Measurements from ENCODE around the gene IGFBP4.
"Not testable (repeated sequence)": the region's sequence is repeated elsewhere in the genome, so short reads cannot be mapped to it uniquely, and the experiment has no call there.

IGFBP4 gene

DNA sequence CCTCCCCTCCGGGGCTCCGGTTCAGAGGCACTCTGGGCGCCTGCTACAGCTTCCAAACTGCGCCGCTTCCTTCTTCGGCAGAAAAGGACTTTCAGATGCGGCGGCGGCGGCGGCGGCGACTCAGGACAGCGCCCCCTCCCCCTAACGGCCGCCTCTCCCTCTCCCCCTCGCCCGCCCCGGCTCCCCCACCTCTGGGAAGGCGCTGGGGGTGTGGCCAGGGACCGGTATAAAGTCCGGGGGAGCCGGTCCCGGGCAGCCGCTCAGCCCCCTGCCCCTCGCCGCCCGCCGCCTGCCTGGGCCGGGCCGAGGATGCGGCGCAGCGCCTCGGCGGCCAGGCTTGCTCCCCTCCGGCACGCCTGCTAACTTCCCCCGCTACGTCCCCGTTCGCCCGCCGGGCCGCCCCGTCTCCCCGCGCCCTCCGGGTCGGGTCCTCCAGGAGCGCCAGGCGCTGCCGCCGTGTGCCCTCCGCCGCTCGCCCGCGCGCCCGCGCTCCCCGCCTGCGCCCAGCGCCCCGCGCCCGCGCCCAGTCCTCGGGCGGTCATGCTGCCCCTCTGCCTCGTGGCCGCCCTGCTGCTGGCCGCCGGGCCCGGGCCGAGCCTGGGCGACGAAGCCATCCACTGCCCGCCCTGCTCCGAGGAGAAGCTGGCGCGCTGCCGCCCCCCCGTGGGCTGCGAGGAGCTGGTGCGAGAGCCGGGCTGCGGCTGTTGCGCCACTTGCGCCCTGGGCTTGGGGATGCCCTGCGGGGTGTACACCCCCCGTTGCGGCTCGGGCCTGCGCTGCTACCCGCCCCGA lies at the start of gene IGFBP4:
IGFBP4 (plus strand) TSS at position 255 of the 792 bp plus-strand sequence; CDS start at position 541, 286 bp downstream.
- DNase-seq = peak; percentile 40 to 60

- peak in 1 of 2 experiments; percentile 53 for DNase-seq
Measured at GRCh38 chr17:40399185-40399584, 44.1 kb upstream of the IGFBP4 start.

DNA sequence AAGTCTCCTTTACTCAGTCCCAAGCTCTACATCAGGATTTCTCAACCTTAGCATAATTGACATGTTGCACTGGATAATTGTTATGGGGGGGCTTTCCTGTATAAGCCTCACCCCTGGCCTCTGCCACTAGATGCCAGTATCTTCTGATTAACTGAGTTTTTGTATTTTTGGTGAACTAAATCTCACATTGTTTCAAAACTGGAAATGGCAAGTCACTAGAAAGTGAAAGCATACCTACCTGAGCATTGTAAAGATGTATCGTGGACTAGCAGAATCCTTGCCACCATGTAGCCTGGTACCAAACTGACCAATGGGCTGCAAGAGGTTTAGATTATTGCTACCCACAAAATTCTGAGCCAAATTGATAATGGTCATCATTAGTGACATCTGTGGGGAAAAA lies 40.6 kb upstream of the IGFBP4 start:
- DNase-seq = no peak

GRCh38 chr17:40404003-40404402 lies 39.2 kb upstream of the IGFBP4 start:
- DNase-seq = no peak

- no peak for DNase-seq
Measured at GRCh38 chr17:40407460-40407859, 35.8 kb upstream of the IGFBP4 start.

DNA sequence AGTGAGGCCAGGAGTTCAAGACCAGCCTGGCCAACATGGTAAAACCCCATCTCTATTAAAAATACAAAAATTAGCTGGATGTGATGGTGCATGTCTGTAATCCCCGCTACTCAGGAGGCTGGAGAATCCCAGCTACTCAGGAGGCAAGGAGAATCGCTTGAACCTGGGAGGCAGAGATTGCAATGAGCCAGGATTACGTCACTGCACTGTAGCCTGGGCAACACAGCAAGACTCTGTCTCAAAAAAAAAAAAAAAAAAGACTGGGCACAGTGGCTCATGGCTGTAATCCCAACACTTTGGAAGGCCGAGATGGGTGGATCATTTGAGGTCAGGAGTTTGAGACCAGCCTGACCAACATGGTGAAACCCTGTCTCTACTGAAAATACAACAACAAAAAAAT lies 33.7 kb upstream of the IGFBP4 start:
- not testable (repeated sequence) for DNase-seq

GRCh38 chr17:40410082-40410481 lies 33.2 kb upstream of the IGFBP4 start:
- no peak for DNase-seq

- DNase-seq = no peak
Measured at GRCh38 chr17:40411821-40412220, 31.4 kb upstream of the IGFBP4 start.

GRCh38 chr17:40412880-40413279 lies 30.4 kb upstream of the IGFBP4 start:
- no peak for DNase-seq

DNA sequence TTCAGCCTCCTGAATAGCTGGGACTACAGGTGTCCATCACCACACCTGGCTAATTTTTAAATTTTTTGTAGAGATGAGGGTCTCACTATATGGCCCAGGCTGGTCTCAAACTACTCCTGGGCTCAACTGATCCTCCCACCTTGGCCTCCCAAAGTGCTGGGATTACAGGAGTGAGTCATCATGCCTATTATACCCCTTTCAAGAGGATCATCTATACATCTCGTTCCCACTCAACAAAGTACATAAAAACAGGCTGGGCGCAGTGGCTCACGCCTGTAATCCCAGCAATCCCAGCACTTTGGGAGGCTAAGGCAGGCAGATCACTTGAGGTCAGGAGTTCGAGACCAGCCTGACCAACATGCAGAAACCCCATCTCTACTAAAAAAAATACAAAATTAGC lies 28.9 kb upstream of the IGFBP4 start:
- not testable (repeated sequence) for DNase-seq

DNA sequence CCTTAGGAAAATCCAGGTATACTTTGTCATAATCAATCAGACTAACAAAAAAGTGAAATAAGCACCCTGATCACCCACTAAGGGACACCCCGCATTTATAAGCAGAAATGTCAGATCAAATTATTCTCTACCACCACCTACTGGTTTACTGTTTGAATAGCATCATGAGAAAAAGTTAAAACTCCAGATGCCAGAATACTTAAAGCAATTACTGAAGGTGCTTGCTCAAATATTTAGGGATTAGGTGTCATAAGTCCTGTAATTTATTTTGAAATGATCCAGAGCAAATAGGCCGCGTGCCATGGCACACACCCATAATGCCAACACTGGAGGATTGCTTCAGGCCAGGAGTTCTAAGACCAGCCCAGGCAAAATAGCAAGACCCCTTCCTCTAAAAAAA lies 27.9 kb upstream of the IGFBP4 start:
- peak in 1 of 2 experiments; percentile 50 for DNase-seq

GRCh38 chr17:40416671-40417070 lies 26.6 kb upstream of the IGFBP4 start:
- no peak for DNase-seq

DNA sequence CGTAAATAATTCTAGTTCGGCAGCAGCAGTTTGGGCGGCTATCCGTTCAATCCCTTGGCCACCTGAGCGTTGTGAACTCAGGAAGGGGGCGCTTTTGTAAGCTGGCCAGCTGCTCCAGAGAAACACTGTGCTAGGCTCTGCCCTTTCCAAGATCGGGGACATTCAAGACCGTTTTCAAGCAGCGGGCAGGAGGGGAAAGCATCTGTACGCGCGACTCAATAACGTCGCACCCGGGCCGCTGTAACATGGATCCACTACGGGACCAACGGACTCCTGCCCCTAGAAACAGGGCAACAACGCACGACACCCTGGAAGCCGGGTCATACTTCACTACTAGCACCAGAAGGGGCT lies 26.0 kb upstream of the IGFBP4 start:
- peak in 1 of 2 experiments; percentile 40 for DNase-seq

DNA sequence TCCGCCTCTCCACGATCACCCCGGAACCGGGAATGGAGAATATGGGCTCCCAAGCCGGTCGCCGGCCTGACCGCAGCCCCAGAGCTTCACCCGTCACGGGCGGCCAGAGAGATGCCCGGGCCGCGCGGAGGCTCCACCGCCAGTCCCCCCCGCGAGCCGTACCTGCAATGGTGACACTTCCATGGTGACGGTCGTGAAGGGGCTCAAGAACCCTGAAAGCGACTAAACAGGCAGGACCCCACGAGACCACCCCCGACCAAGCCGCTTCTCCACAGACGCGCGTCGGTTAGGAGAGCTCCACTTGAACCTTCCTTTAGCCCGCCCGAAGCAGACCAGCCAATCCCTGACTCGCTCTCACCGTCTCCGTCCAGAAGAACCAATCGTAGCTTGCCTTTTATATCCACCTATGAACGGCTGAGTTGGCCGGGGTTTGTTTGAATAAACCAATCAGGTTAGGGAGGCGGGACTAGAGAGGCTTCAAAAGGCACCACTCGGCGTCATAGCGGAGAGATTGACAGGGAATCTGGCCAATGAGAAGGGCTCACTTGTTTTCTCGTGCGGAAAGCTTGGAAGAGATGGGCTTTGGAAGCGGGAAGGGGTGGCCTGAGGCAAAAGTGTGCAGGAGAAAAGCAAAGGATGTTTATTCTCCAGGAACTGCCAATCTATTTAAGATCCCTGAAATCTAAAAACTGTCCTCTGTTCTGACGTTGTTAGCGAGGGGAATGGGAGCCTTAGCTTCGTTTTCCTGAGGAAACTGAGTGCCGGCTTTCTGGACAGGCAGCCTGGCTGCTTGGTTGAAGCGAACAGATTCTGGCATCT lies 25.4 kb upstream of the IGFBP4 start, which contains the start of gene TOP2A:
TOP2A (minus strand) TSS at position 288 of the 819 bp plus-strand sequence; CDS start at position 183, 105 bp downstream.
- DNase-seq = peak; percentile 99 to 100

DNA sequence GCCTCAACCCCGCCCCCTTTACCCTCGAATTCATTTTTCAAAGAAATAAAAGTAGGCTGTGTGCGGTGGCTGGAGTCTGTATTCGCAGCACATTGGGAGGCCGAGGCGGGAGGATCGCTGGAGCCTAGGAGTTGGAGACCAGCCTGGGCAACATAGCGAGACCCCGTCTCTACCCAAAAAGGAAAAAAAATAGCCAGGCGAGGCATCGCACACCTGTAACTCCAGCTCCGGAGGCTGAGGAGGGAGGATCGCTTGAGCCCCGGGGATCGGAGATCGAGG lies 24.9 kb upstream of the IGFBP4 start:
- DNase-seq = no peak

- no peak for DNase-seq
Measured at GRCh38 chr17:40419559-40420331, 23.5 kb upstream of the IGFBP4 start.

- DNase-seq = peak in 1 of 2 experiments; percentile 29
Measured at GRCh38 chr17:40422990-40423633, 20.1 kb upstream of the IGFBP4 start.

DNA sequence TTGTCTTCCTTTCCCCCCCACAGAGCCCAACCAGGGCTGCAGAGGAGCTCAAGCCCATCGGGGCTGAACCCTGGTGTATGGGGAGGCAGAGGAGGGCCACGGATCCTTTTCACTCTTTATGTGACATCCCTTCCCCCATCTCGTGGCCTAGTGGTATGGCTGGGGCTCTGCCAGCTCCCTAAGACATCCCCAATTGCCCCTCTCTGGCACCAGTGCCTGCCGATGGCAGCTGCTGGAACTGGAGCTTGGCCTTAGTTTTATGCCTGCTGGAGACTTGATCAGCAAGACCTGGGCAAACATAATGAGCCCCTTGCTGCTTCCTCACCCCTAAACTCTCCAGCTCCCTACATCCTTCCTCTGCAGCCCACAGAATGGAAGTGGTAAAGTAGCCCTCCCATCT lies 17.5 kb upstream of the IGFBP4 start:
- DNase-seq = no peak

- DNase-seq = no peak
Measured at GRCh38 chr17:40427002-40427491, 16.2 kb upstream of the IGFBP4 start.

DNA sequence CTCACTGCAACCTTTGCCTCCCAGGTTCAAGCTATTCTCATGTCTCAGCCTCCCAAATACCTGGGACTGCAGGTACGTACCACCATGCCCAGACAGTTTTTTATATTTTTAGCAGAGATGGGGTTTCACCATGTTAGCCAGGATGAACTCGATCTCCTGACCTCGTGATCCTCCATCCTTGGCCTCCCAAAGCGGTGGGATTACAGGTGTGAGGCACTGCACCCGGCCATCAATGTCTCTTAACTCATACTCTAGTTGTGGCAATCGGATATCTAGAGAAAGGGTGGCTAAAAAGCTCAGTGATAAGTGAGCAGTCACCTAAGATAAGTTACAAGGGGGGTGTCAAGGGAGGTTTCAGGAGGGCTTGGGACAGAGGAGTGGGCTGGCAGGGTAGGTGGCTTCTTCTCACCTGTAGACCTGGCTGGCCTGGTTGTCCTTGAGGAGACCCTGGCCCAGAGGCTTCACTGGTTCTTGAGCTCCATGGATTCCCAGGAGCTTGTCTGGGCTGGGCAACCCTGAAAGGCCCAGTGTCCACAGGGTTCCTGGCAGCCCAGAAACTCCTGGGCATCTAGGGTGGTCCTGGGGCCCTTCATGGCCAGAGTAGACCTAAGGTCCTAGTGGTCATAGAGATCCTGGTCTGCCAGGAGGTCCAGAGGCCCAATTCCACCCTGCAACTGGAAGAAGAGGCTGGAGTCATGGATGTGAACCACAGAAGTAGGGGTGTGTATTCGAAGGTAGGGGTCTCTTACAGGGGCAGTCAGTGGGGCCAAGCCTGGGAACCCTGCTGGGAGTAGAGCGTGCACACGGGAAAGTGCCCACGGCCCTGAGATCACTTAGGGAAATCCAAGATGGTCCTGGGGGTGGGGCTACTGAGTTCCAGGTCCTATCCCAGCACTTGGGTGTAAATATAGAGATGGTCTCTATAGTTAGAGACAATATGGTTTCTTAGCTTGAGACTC lies 12.7 kb upstream of the IGFBP4 start:
- no peak for DNase-seq

- no peak for DNase-seq
Measured at GRCh38 chr17:40431231-40431602, 12.0 kb upstream of the IGFBP4 start.

All from SW 1271 (cell line).